PC-9 (cell line): ENCODE measurements around the gene HNRNPUL2. TPM values are rescaled to one million over a fixed set of nuclear protein-coding genes. Genes with fewer than 3 reads are reported as not detected.

Source experiments
- BruUV-seq: library from RNA; stranded (reverse); fragments of 400-500 nt; replicated peaks from 2 replicates; lab custom pipeline; 2021; lab: Mats Ljungman, UMichigan
- CTCF ChIA-PET: fragments of 300-600 bp; sonication (Branson Sonifier 250); formaldehyde crosslinking; loops from one replicate; lab custom pipeline; 2022; ENCODE audit warnings: antibody characterized with exemption; lab: Charles Lee
- POLR2A ChIA-PET: fragments of 300-600 bp; sonication (Branson Sonifier 250); formaldehyde crosslinking; loops from one replicate; lab custom pipeline; 2022; ENCODE audit warnings: antibody characterized with exemption; ENCODE audit not compliant: unreplicated experiment; lab: Charles Lee
- DNase-seq, 2 experiments: peaks; one replicate each; pipeline versions ENCODE4 v3.0.0 to v3.0.0-alpha.2; 2015 to 2022; ENCODE audit warnings: mixed read lengths in 1 of 2
- H2AFZ ChIP-seq: fragments of 200-600 bp; sonication (generic); 2 replicates; pipeline ENCODE4 v1.8.1; 2017; ENCODE audit warnings: antibody characterized with exemption
- H3F3A ChIP-seq: fragments of 200-600 bp; sonication (generic); 2 replicates; pipeline ENCODE4 v1.8.1; 2017; ENCODE audit warnings: antibody characterized with exemption, mild to moderate bottlenecking, low read depth; ENCODE audit not compliant: insufficient read depth
- H3K27ac ChIP-seq: fragments of 200-600 bp; sonication (generic); 2 replicates; pipeline ENCODE4 v1.6.1; 2016; ENCODE audit warnings: mixed run types
- H3K27me3 ChIP-seq: fragments of 200-600 bp; sonication (generic); 2 replicates; pipeline ENCODE4 v1.6.1; 2016; ENCODE audit warnings: low read depth, mixed run types; ENCODE audit not compliant: insufficient read depth
- H3K36me3 ChIP-seq: fragments of 200-600 bp; sonication (generic); 2 replicates; pipeline ENCODE4 v1.6.1; 2016; ENCODE audit warnings: low read depth, mixed run types
- H3K4me1 ChIP-seq: fragments of 200-600 bp; sonication (generic); replicated peaks from 2 replicates; pipeline ENCODE4 v1.6.1; 2016; ENCODE audit warnings: mixed run types; ENCODE audit not compliant: insufficient read depth
- H3K4me2 ChIP-seq: fragments of 200-600 bp; sonication (generic); 2 replicates; pipeline ENCODE4 v1.6.1; 2017; ENCODE audit warnings: mixed run types
- H3K4me3 ChIP-seq: fragments of 200-600 bp; sonication (generic); 2 replicates; pipeline ENCODE4 v1.6.1; 2016; ENCODE audit warnings: mixed run types
- H3K79me2 ChIP-seq: fragments of 200-600 bp; sonication (generic); 2 replicates; pipeline ENCODE4 v1.6.1; 2017; ENCODE audit warnings: low read depth, mixed run types
- H3K9me2 ChIP-seq: fragments of 200-600 bp; sonication (generic); 2 replicates; pipeline ENCODE4 v1.8.1; 2017; ENCODE audit warnings: mild to moderate bottlenecking; ENCODE audit not compliant: insufficient read depth
- H3K9me3 ChIP-seq: fragments of 200-600 bp; sonication (generic); 2 replicates; pipeline ENCODE4 v1.8.1; 2016; ENCODE audit warnings: low read depth; ENCODE audit not compliant: insufficient read depth
- H4K20me1 ChIP-seq: fragments of 200-600 bp; sonication (generic); 2 replicates; pipeline ENCODE4 v1.8.1; 2017; ENCODE audit not compliant: insufficient read depth
- EZH2 ChIP-seq: fragments of 200-600 bp; sonication (generic); IDR thresholded peaks from 2 replicates; pipeline ENCODE4 v1.8.0; 2017; ENCODE audit warnings: antibody characterized with exemption, low read depth
- intact Hi-C: fragments of 100-400 bp; cut with micrococcal nuclease; formaldehyde crosslinking; loops from one replicate; pipeline ENCODE4 v1.10.0; 2022; ENCODE audit not compliant: unreplicated experiment
- total RNA-seq: library from RNA; stranded (reverse); gene quantifications from 2 replicates; pipeline ENCODE4 v1.2.3, GENCODE V29; 2021
- TF ChIP-seq, protein P1 (sequence below): fragments of 200-600 bp; sonication (generic); conservative IDR thresholded peaks from 2 replicates; pipeline ENCODE4 v1.6.1; 2017; ENCODE audit warnings: mixed run types, antibody characterized with exemption, mild to moderate bottlenecking, moderate library complexity

The HNRNPUL2 gene
- total RNA-seq, 1 experiment from 2014 or later: 76.9 TPM

DNA sequence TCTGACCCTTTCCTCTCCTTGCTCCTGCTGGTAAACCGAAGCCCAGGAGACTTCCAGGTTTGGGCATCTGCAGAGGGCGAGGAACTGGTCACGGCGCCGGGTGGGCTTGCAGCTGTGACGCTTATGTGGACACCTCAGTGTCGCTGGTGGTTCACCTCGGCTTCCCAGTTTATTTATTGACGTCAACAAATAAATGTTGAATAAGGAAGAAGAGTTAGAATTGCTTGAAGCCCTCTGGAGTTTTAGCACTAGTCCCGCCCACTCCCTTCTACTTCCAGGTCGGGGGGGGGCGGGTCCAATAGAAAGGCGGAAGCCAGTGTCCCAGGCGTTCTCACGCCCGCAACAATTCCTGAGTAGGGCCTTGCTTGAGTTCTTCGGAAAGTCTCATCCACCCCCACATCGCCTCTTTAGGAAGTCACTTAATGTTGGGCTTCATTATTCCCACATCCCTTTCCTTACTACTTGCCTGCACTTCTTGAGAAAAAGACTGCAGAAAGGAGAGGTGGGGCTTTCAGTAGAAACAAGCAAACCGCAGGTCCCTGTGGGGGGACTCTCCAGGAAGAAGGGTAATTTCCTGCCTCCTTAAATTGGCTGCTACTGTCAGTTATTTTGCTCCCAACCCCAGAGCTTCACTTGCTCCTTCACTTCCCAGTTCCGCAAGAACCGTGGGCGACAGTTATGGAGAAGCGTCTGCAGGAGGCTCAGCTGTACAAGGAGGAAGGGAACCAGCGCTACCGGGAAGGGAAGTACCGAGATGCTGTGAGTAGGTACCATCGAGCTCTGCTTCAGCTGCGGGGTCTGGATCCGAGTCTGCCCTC, 1.1 kb upstream of the HNRNPUL2 start, which contains the start of gene TTC9C:
Gene TTC9C, plus strand, starts transcription at position 316 of the 818 bp plus-strand sequence. Its CDS starts 363 bp downstream, at position 679.
- H3K9me3 ChIP-seq: no peaks in the 10 kb centered on the region
- H3K4me3 ChIP-seq: peak within 1 kb of the TSS; percentile 84
- peaks cover 48% of the 10 kb centered on the region for H4K20me1 ChIP-seq
- peak within 1 kb of the TSS; percentile 97 for H3K4me2 ChIP-seq
- no peaks in the 10 kb centered on the region for H3K9me2 ChIP-seq
- H3K4me1 ChIP-seq: peaks cover 26% of the 10 kb centered on the region
- DNase-seq: peak; percentile 81 to 86
- ChIA-PET POLR2A (interaction anchor here (0.6 to 1.4 kb wide), 5 partner anchors 26 to 328 kb away, joined by 3 to 50 read pairs (median 12); partner anchors contain the start of genes TUT1 and ZBTB3), CTCF (interaction anchor here (0.7 to 1.5 kb wide), 2 partner anchors 25 to 391 kb away, joined by 6 read pairs; partner anchors contain the start of gene ZBTB3)
- no peaks in the 10 kb centered on the region for H3K27me3 ChIP-seq
- H3F3A ChIP-seq: peaks cover 54% of the 10 kb centered on the region
- TF ChIP-seq, protein P1, sequence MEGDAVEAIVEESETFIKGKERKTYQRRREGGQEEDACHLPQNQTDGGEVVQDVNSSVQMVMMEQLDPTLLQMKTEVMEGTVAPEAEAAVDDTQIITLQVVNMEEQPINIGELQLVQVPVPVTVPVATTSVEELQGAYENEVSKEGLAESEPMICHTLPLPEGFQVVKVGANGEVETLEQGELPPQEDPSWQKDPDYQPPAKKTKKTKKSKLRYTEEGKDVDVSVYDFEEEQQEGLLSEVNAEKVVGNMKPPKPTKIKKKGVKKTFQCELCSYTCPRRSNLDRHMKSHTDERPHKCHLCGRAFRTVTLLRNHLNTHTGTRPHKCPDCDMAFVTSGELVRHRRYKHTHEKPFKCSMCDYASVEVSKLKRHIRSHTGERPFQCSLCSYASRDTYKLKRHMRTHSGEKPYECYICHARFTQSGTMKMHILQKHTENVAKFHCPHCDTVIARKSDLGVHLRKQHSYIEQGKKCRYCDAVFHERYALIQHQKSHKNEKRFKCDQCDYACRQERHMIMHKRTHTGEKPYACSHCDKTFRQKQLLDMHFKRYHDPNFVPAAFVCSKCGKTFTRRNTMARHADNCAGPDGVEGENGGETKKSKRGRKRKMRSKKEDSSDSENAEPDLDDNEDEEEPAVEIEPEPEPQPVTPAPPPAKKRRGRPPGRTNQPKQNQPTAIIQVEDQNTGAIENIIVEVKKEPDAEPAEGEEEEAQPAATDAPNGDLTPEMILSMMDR: no peak
- no peak for TF ChIP-seq EZH2
- H3K27ac ChIP-seq: peak within 1 kb of the TSS; percentile 76
- peaks cover 84% of the 10 kb centered on the region for H3K79me2 ChIP-seq
- H2AFZ ChIP-seq: peak within 1 kb of the TSS; percentile 93
- TSS peak; percentile 55 for BruUV-seq
- H3K36me3 ChIP-seq: peaks cover 30% of the 10 kb centered on the region
- intact Hi-C loops: loop anchor here (1.0 to 5.0 kb wide), 8 partner anchors 43 to 183 kb away; partner anchors contain the start of genes EML3, LBHD1, ROM1 and SLC3A2

DNA sequence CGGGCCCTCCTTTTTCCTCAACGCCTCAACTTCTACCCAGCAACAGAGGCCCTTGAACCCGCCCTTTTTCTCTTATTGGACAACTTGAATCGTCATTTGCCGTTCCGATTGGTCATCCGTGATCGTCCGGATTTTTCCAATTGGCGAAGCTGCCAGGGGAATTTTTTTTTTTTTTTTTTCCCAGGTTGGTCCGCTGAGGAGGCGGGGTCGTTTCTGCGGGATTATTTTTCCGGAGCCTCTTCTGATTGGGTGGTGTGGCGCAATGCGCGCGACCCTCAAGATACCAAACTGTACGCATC, 564 bp upstream of the HNRNPUL2 start:
- Histone ChIP-seq H3K4me3 (peak overlapping the region; percentile 84), H3F3A (peaks cover 54% of the 10 kb centered on the region), H3K27me3 (no peaks in the 10 kb centered on the region), H3K27ac (peak overlapping the region; percentile 76), H3K4me2 (peak overlapping the region; percentile 97), H2AFZ (peak overlapping the region; percentile 93), H3K36me3 (peaks cover 29% of the 10 kb centered on the region), H3K9me3 (no peaks in the 10 kb centered on the region), H3K9me2 (no peaks in the 10 kb centered on the region), H3K79me2 (peaks cover 84% of the 10 kb centered on the region), H4K20me1 (peaks cover 47% of the 10 kb centered on the region), H3K4me1 (peaks cover 26% of the 10 kb centered on the region)
- intact Hi-C loops: loop anchor here (1.0 to 5.0 kb wide), 10 partner anchors 43 to 183 kb away; partner anchors contain the start of genes EML3, LBHD1, ROM1 and SLC3A2
- ChIA-PET POLR2A (interaction anchor here (0.6 to 1.4 kb wide), 16 partner anchors 11 to 1590 kb away, joined by 3 to 50 read pairs (median 5); partner anchors contain the start of genes C11orf98, CSKMT, GANAB and LBHD1), CTCF (interaction anchor here (0.6 to 1.5 kb wide), 3 partner anchors 26 to 333 kb away, joined by 6 to 9 read pairs (median 8); partner anchors contain the start of gene ZBTB3)
- peak; percentile 91 to 97 for DNase-seq
- BruUV-seq: no TSS peak
- no peak for TF ChIP-seq EZH2
- TF ChIP-seq, protein P1: no peak

DNA sequence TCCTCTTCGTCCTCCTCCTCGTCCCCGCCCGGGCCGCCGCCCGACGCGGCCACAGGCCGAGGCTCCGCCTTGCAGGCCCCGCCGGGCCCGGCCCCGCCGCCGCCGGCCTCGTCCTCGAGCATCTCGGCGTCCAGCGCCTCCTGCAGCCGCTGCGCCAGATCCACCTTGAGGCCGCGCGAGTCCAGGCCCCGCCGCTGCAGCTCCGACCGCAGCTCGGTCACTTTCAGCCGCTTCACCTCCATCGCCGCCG, 417 bp downstream of the HNRNPUL2 start:
- Histone ChIP-seq H3K27me3 (no peaks in the 10 kb centered on the region), H3K4me1 (peaks cover 26% of the 10 kb centered on the region), H2AFZ (peak overlapping the region; percentile 93; the same call in 1 of the 2 replicates), H3K9me2 (no peaks in the 10 kb centered on the region), H3K27ac (peak overlapping the region; percentile 76), H3K36me3 (peaks cover 37% of the 10 kb centered on the region), H3K9me3 (no peaks in the 10 kb centered on the region), H3F3A (peaks cover 55% of the 10 kb centered on the region), H3K4me2 (peak overlapping the region; percentile 97), H3K4me3 (peak overlapping the region; percentile 84), H3K79me2 (peaks cover 84% of the 10 kb centered on the region), H4K20me1 (peaks cover 43% of the 10 kb centered on the region)
- POLR2A ChIA-PET: interaction anchor here (0.5 to 1.4 kb wide), 17 partner anchors 10 to 1543 kb away, joined by 3 to 50 read pairs (median 5); partner anchors contain the start of genes B3GAT3, C11orf98, CSKMT and LBHD1
- no peak for DNase-seq
- BruUV-seq: no TSS peak
- no peak for TF ChIP-seq EZH2
- TF ChIP-seq, protein P1: no peak
- intact Hi-C loops: loop anchor here (2.0 to 5.0 kb wide), 7 partner anchors 55 to 155 kb away; partner anchors contain the start of genes EML3, LBHD1, ROM1 and SLC3A2
- CTCF ChIA-PET: interaction anchor here (0.8 to 1.5 kb wide), 3 partner anchors 27 to 332 kb away, joined by 3 to 9 read pairs (median 6); partner anchors contain the start of gene ZBTB3
